ENCODE measurements around the gene TMEM69. TPM values are rescaled to one million over a fixed set of nuclear protein-coding genes. Genes with fewer than 3 reads are reported as not detected.

Gene TMEM69
- total and polyA plus RNA-seq, 8 donors, result 17.6 to 57.0 (median 43.2) TPM

DNA sequence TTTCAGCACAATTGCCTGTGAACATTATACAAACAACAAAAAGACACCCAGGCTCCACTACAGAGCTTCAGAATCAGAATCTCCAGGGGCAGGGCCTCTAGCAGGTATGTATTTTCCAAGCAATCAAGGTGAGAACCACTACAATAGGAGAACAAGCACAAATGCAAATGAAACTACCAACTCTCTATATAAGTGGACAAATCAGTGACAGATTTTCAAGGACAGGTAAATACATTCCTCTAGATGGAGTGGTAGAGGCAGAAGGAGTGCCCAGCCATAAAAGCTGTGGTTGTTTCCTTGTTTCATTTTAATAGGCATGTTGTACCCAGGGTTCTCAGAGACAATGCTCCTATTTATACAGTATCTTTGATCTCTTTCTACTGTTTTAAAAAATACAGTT lies 44.0 kb upstream of the TMEM69 start:
- peak in 1 of 4 donors; percentile 41 for DNase-seq
- Histone ChIP-seq H3K27ac (peak overlapping the region in 1 of 2 donors; percentile 48), H3K9me3 (no peaks in the 10 kb centered on the region), H3K4me1 (peaks cover 0 to 20% of the 10 kb centered on the region in 2 donors), H3K27me3 (no peaks in the 10 kb centered on the region), H3K36me3 (peaks cover 0 to 67% of the 10 kb centered on the region in 2 donors), H3K4me3 (no peak overlapping the region)
- TF ChIP-seq, protein P1, sequence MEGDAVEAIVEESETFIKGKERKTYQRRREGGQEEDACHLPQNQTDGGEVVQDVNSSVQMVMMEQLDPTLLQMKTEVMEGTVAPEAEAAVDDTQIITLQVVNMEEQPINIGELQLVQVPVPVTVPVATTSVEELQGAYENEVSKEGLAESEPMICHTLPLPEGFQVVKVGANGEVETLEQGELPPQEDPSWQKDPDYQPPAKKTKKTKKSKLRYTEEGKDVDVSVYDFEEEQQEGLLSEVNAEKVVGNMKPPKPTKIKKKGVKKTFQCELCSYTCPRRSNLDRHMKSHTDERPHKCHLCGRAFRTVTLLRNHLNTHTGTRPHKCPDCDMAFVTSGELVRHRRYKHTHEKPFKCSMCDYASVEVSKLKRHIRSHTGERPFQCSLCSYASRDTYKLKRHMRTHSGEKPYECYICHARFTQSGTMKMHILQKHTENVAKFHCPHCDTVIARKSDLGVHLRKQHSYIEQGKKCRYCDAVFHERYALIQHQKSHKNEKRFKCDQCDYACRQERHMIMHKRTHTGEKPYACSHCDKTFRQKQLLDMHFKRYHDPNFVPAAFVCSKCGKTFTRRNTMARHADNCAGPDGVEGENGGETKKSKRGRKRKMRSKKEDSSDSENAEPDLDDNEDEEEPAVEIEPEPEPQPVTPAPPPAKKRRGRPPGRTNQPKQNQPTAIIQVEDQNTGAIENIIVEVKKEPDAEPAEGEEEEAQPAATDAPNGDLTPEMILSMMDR (IDR thresholded peaks at IDR 0.05), result no peak
- intact Hi-C loops (cut with DNase I), result no loop called here
- ATAC-seq, result peak; percentile 90

DNA sequence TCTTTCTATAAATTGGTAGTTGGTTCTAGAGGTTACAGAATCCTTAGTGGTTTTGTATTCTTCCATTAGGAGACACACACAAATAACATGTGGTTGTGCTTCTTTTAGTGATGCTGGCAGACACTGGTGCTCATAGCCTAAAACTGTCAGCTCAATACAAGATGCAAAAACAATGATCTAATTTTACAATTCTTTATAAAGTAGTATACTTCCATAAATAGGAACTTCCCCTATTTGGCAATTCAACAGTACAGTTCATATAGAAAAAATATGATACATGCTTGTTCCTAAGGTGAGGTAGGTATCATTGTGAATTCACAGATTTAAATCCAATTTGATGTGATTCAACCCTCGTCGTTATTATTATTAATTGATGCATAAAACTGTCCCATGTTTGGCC lies 43.3 kb upstream of the TMEM69 start:
- TF ChIP-seq, protein P1 (IDR thresholded peaks at IDR 0.05), result no peak
- Histone ChIP-seq H3K4me1 (peaks cover 0 to 20% of the 10 kb centered on the region in 2 donors), H3K36me3 (peaks cover 0 to 64% of the 10 kb centered on the region in 2 donors), H3K27ac (peak overlapping the region in 1 of 2 donors; percentile 42), H3K9me3 (no peaks in the 10 kb centered on the region), H3K4me3 (no peak overlapping the region), H3K27me3 (no peaks in the 10 kb centered on the region)
- DNase-seq (no peak), ATAC-seq (no peak)
- intact Hi-C loops (cut with DNase I), result no loop called here

DNA sequence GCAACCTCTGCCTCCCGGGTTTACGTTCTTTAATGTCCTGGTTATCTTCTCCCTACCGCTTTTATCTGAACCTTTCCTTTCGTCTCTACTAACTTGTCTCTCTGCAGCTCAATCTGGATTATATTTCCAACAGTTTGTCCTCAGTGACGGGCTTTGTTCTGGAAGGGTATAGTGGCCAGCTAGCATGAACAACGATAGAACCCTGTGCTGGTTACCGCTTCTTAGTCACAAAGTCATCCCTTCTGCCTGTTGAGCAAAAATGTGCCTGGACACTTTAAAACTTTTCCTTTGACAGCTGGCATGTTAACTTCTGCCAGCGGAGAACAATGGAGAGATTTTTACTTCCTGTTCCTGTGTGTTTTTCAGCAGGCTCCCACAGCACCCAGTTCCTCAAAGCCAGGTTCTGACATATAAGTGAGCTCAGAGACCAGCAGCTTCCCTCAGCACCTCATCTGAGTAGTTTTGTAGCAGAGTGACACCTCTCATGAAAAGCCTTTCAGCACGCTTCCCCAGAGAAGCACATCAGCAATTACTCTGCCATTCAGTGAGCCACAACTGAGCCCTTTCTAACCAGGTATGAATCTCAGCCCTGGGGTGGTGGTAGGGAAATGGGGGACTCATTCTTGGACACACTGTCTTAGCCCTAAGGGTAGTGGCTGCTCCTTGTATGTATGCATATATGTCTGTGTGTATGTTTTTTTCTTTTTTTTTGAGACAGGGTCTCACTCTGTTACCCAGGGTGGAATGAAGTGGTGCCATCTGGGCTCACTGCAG lies 40.5 kb upstream of the TMEM69 start:
- Histone ChIP-seq H3K36me3 (peaks cover 0 to 56% of the 10 kb centered on the region in 2 donors), H3K27ac (peak overlapping the region in 1 of 2 donors; percentile 53), H3K4me1 (peaks cover 0 to 20% of the 10 kb centered on the region in 2 donors), H3K4me3 (no peak overlapping the region), H3K9me3 (no peaks in the 10 kb centered on the region), H3K27me3 (no peaks in the 10 kb centered on the region)
- TF ChIP-seq, protein P1 (IDR thresholded peaks at IDR 0.05), result no peak
- DNase-seq (no peak), ATAC-seq (peak; percentile 14)
- intact Hi-C loops (cut with DNase I), result no loop called here

DNA sequence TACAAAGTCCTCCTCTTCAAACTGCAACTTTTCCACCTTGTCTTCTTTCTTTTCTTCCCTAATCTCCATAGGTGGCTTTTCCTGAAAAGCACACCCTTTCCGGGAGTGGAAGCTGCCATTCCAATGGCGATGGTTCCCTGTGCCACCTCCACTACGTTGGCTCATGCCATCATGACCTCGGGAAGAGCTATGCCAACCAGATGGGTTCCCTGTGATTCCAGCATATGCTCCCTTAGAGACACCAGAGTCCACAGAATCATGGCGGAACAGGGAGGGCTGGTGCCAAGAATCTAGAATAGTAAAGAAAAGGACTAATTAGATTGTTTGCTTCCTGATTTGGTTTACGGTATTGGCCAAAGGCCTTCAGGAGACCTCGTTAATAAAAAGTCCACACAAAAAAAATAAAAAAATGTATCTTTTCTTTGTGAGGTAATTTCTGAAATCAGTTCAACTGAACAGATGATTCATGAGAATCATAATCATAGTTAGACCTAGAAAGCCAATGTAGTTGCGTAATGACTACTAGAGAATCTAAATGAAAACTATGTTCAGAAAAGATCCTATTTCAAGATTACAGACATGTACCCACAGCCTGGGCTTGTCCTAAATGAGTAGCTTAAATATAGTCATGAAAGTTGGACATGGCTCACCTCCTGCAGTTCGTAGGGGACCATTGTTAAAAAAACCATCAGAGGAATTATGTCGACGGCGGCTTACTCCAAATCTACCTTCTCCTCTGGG lies 33.3 kb upstream of the TMEM69 start:
- no peak overlapping the region for H3K27ac ChIP-seq
- TF ChIP-seq, protein P1 (IDR thresholded peaks at IDR 0.05), result no peak
- H3K36me3 ChIP-seq, result peaks cover 0 to 93% of the 10 kb centered on the region in 2 donors
- DNase-seq (no peak), ATAC-seq (no peak)
- no peak overlapping the region for H3K4me3 ChIP-seq
- H3K9me3 ChIP-seq, result no peaks in the 10 kb centered on the region
- H3K27me3 ChIP-seq, result no peaks in the 10 kb centered on the region
- no peaks in the 10 kb centered on the region for H3K4me1 ChIP-seq
- intact Hi-C loops (cut with DNase I), result no loop called here

DNA sequence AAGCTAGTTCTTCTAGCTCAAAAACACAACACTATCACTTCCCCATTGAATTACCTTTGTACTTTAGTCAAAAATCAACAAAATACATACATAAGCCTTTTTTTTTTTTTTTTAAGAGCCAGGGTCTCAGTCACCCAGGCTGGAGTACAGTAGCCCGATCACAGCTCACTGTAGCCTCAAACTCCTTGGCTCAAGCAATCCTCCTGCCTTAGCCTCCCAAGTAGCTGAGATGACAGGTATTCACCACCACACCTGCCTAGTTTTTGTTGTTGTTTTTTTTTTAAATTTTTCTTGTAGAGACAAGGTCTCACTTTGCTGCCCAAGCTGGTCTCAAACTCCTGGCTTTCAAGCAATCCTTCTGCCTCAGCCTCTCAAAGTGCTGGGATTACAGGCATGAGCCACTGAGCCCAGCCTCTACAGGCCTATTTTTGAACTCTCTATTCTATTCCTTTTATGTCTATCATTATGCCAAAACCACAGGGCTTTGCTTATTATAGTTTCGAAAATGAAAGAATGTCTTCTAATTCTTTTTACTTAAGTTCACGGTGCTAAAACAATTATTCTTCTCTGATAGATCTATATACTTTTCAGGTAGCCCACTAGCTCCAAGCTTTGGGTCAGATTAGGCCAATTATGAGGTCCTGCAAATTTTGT lies 31.3 kb upstream of the TMEM69 start:
- intact Hi-C loops (cut with DNase I), result no loop called here
- Histone ChIP-seq H3K9me3 (no peaks in the 10 kb centered on the region), H3K4me3 (no peak overlapping the region), H3K27me3 (no peaks in the 10 kb centered on the region), H3K4me1 (no peaks in the 10 kb centered on the region), H3K27ac (no peak overlapping the region), H3K36me3 (peaks cover 0 to 89% of the 10 kb centered on the region in 2 donors)
- ATAC-seq (no peak), DNase-seq (no peak)
- TF ChIP-seq, protein P1 (IDR thresholded peaks at IDR 0.05), result no peak
